OCI-LY3 (cell line): Measurements from ENCODE around the gene SH3RF3.

Experiments used
- H2AFZ ChIP-seq: fragments of 200-600, 300-600 bp; shearing (Covaris generic); 2 replicates; pipeline ENCODE4 v1.6.0; 2014; ENCODE audit warnings: antibody characterized with exemption, low read depth, low read length
- H3K27ac ChIP-seq: fragments of 200-600, 300-600 bp; sonication (generic); 2 replicates; pipeline ENCODE4 v1.5.1; 2014; ENCODE audit warnings: mild to moderate bottlenecking, low read length, moderate library complexity, mixed read lengths
- H3K27me3 ChIP-seq: fragments of 200-600, 300-600 bp; sonication (generic); 2 replicates; pipeline ENCODE4 v1.6.1; 2014; ENCODE audit warnings: low read depth, low read length, mixed read lengths
- H3K36me3 ChIP-seq: fragments of 200-600, 300-600 bp; sonication (generic); replicated peaks from 2 replicates; pipeline ENCODE3; 2014; ENCODE audit warnings: low read depth, low read length, mixed read lengths
- H3K4me1 ChIP-seq: fragments of 300-600, 200-600 bp; sonication (generic); 2 replicates; pipeline ENCODE4 v1.6.1; 2014; ENCODE audit warnings: low read length, mixed read lengths
- H3K4me2 ChIP-seq: fragments of 200-600, 300-600 bp; sonication (generic); 2 replicates; pipeline ENCODE4 v1.6.1; 2014; ENCODE audit warnings: low read length, mixed read lengths
- H3K4me3 ChIP-seq: fragments of 300-600, 200-600 bp; sonication (generic); 2 replicates; pipeline ENCODE4 v1.5.1; 2014; ENCODE audit warnings: antibody characterized with exemption, mild to moderate bottlenecking, low read length, moderate library complexity
- H3K79me2 ChIP-seq: fragments of 300-600, 200-600 bp; shearing (Covaris generic); 2 replicates; pipeline ENCODE4 v1.6.1; 2014; ENCODE audit warnings: mild to moderate bottlenecking, low read length, mixed read lengths
- H3K9ac ChIP-seq: fragments of 300-600, 200-600 bp; shearing (Covaris generic); 2 replicates; pipeline ENCODE4 v1.6.0; 2014; ENCODE audit warnings: mild to moderate bottlenecking, low read length, moderate library complexity
- H3K9me3 ChIP-seq: fragments of 200-600, 300-600 bp; shearing (Covaris generic); 2 replicates; pipeline ENCODE4 v1.6.1; 2014; ENCODE audit warnings: low read length, mixed read lengths; ENCODE audit not compliant: insufficient read depth
- H4K20me1 ChIP-seq: fragments of 200-600, 300-600 bp; sonication (generic); 2 replicates; pipeline ENCODE4 v1.6.1; 2016; ENCODE audit warnings: low read length, mixed read lengths; ENCODE audit not compliant: insufficient read depth
- CTCF ChIP-seq: fragments of 200-600, 300-600 bp; sonication (generic); IDR thresholded peaks from 2 replicates; pipeline ENCODE4 v1.5.1; 2014; ENCODE audit warnings: antibody characterized with exemption, low read length, low read depth
- EZH2phosphoT487 ChIP-seq: fragments of 200-600 bp; shearing (Covaris generic); IDR thresholded peaks from 2 replicates; pipeline ENCODE4 v1.6.1; 2018; ENCODE audit warnings: antibody characterized with exemption, mixed run types, low read depth

SH3RF3 gene

DNA sequence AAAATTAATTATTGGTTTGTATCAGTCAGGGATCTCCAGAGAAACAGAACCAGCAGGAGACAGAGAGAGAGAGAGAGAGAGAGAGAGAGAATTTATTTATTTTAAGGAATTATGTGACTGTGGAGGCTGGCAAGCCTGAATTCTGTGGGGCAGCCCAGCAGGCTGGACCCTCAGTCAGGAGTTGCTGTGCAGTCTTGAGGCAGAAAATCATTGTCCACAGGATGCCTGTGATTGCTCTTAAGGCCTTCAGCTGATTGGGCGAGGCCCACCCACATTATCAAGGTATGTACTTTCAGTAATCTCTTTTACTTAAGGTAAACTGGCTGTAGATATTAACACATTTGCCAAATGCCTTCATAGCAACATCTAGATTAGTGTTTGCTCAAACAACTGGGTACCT is 329.5 kb downstream of the SH3RF3 start:
- peaks cover 13% of the 10 kb centered on the region for H3K27me3 ChIP-seq
- no peak for TF ChIP-seq EZH2phosphoT487
- no peak for TF ChIP-seq CTCF
- H3K4me1 ChIP-seq = no peaks in the 10 kb centered on the region
- no peak overlapping the region for H2AFZ ChIP-seq
- no peaks in the 10 kb centered on the region for H3K9me3 ChIP-seq
- H4K20me1 ChIP-seq = no peaks in the 10 kb centered on the region
- no peak overlapping the region for H3K9ac ChIP-seq
- no peak overlapping the region for H3K4me2 ChIP-seq
- no peak overlapping the region for H3K27ac ChIP-seq
- H3K36me3 ChIP-seq = no peaks in the 10 kb centered on the region
- H3K79me2 ChIP-seq = no peaks in the 10 kb centered on the region
- no peak overlapping the region for H3K4me3 ChIP-seq

DNA sequence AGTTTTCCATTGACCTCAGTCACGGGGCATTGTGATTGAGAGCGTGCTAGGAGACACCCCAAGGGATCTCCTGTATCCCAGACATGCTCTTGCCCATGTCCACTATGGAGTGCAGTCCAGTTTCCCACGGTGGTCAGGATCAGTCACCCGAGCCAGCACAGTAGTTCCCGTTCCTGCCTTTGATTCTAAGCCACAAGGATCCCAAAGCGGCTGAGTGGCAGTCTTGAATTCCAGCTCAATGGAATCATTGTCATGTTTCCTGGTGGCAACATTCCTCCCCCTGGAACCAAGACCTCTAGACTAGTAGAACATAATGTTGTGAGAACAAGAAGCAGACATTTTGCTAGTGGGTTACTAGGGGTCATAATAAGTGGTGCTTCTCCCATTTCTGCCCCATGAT is 330.5 kb downstream of the SH3RF3 start:
- Histone ChIP-seq H2AFZ (no peak overlapping the region), H3K4me1 (no peaks in the 10 kb centered on the region), H3K4me3 (no peak overlapping the region), H3K4me2 (no peak overlapping the region), H3K9me3 (no peaks in the 10 kb centered on the region), H3K79me2 (no peaks in the 10 kb centered on the region), H4K20me1 (no peaks in the 10 kb centered on the region), H3K36me3 (no peaks in the 10 kb centered on the region), H3K27ac (no peak overlapping the region), H3K27me3 (peaks cover 19% of the 10 kb centered on the region), H3K9ac (no peak overlapping the region)
- TF ChIP-seq EZH2phosphoT487 = no peak
- TF ChIP-seq CTCF = no peak

- H3K9me3 ChIP-seq = no peaks in the 10 kb centered on the region
- TF ChIP-seq CTCF = no peak
- no peak for TF ChIP-seq EZH2phosphoT487
- no peak overlapping the region for H3K9ac ChIP-seq
- H3K4me1 ChIP-seq = no peaks in the 10 kb centered on the region
- H3K27me3 ChIP-seq = peaks cover 21% of the 10 kb centered on the region
- no peak overlapping the region for H3K4me3 ChIP-seq
- H3K79me2 ChIP-seq = no peaks in the 10 kb centered on the region
- H2AFZ ChIP-seq = no peak overlapping the region
- H3K27ac ChIP-seq = no peak overlapping the region
- no peak overlapping the region for H3K4me2 ChIP-seq
- no peaks in the 10 kb centered on the region for H4K20me1 ChIP-seq
- H3K36me3 ChIP-seq = no peaks in the 10 kb centered on the region
Measured at GRCh38 chr2:109460553-109461324, 331.7 kb downstream of the SH3RF3 start.

DNA sequence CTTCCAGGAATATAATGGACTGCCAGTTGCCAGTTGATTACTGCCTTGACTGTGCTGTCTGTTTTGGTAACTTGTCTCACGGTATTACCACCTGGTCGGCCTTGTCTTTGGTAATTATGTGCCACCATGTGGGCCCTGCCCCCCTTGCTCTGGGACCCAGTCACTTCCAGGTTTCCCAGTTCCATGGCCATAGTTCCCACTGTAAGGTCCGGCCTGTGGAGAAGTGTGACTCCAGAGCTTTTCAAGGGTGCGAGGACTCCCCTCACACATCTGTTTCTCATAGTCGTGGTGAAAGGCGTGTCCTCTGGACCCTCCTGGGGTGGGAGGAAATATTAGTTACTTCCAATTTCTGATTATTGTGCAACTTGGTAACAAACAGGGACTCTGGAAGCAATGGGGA is 334.2 kb downstream of the SH3RF3 start:
- H3K36me3 ChIP-seq = no peaks in the 10 kb centered on the region
- no peak overlapping the region for H3K4me2 ChIP-seq
- H3K79me2 ChIP-seq = no peaks in the 10 kb centered on the region
- H3K9me3 ChIP-seq = no peaks in the 10 kb centered on the region
- H3K27ac ChIP-seq = no peak overlapping the region
- TF ChIP-seq EZH2phosphoT487 (no peak), CTCF (no peak)
- H2AFZ ChIP-seq = no peak overlapping the region
- no peaks in the 10 kb centered on the region for H4K20me1 ChIP-seq
- H3K27me3 ChIP-seq = peaks cover 13% of the 10 kb centered on the region; the same call in 1 of the 2 replicates
- no peak overlapping the region for H3K9ac ChIP-seq
- no peaks in the 10 kb centered on the region for H3K4me1 ChIP-seq
- H3K4me3 ChIP-seq = no peak overlapping the region
